BE2C (cell line): ENCODE results near the gene ZNF618.
"Not testable (repeated sequence)": the region's sequence is repeated elsewhere in the genome, so short reads cannot be mapped to it uniquely, and the experiment has no call there.

Experiments
- DNase-seq: peaks from one replicate; pipeline ENCODE4 v3.0.0-alpha.2; 2020
- H3K27me3 ChIP-seq: fragments of 250-450 bp; sonication (Bioruptor Pico); 2 replicates; pipeline ENCODE4 v1.5.1; 2020; ENCODE audit warnings: mild to moderate bottlenecking
- H3K36me3 ChIP-seq: fragments of 250-450 bp; sonication (Bioruptor Pico); 2 replicates; pipeline ENCODE4 v1.5.1; 2020; ENCODE audit warnings: mild to moderate bottlenecking
- H3K4me1 ChIP-seq: fragments of 250-450 bp; sonication (Bioruptor Pico); 2 replicates; pipeline ENCODE4 v1.5.1; 2020
- H3K4me3 ChIP-seq: 2 replicates; pipeline ENCODE4 v1.5.1; 2011; ENCODE audit warnings: low read depth, low read length
- H3K9me3 ChIP-seq: fragments of 250-450 bp; sonication (Bioruptor Pico); 2 replicates; pipeline ENCODE4 v1.5.1; 2020
- CTCF ChIP-seq: IDR thresholded peaks from 2 replicates; pipeline ENCODE4 v1.5.1; 2012; ENCODE audit warnings: mild to moderate bottlenecking, low read depth, low read length

ZNF618 gene

DNA sequence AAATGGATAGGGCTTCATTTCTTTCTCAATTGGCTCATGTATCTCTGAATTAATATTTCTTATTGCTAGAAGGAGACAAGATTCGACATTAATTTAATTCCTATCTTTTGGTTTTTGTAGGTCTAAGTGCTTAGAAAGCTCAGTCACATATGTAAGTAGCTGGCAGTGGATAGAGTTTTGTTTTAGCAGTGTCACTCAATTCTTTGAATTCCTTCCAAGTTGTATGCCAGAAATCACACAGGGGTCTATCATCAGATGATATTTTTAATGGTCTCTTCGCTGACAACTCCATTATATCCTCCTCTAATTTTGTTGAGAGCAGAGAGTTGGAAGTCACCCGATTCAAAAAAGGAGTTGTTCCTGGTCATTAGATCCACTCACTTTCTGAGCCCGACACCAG, 119.3 kb downstream of the ZNF618 start:
- TF ChIP-seq CTCF, result no peak

GRCh38 chr9:113995963-113996362, 119.9 kb downstream of the ZNF618 start:
- peak; percentile 1 for DNase-seq
- peaks cover 41% of the 10 kb centered on the region for H3K4me1 ChIP-seq
- no peak overlapping the region for H3K4me3 ChIP-seq
- H3K36me3 ChIP-seq, result peaks cover 19% of the 10 kb centered on the region
- no peaks in the 10 kb centered on the region for H3K9me3 ChIP-seq
- H3K27me3 ChIP-seq, result no peaks in the 10 kb centered on the region
- no peak for TF ChIP-seq CTCF

More for the DNA sequence above, 119.3 kb downstream of the ZNF618 start:
- peaks cover 24% of the 10 kb centered on the region for H3K36me3 ChIP-seq
- DNase-seq, result no peak
- H3K4me1 ChIP-seq, result peaks cover 41% of the 10 kb centered on the region
- no peak overlapping the region for H3K4me3 ChIP-seq
- no peaks in the 10 kb centered on the region for H3K27me3 ChIP-seq
- H3K9me3 ChIP-seq, result no peaks in the 10 kb centered on the region

- no peaks in the 10 kb centered on the region for H3K9me3 ChIP-seq
- TF ChIP-seq CTCF, result no peak
- H3K4me3 ChIP-seq, result no peak overlapping the region
- no peaks in the 10 kb centered on the region for H3K27me3 ChIP-seq
- DNase-seq, result no peak
- H3K36me3 ChIP-seq, result peaks cover 23% of the 10 kb centered on the region
- H3K4me1 ChIP-seq, result peaks cover 41% of the 10 kb centered on the region
These were observed 120.5 kb downstream of the ZNF618 start for GRCh38 chr9:113996531-113997001.

DNA sequence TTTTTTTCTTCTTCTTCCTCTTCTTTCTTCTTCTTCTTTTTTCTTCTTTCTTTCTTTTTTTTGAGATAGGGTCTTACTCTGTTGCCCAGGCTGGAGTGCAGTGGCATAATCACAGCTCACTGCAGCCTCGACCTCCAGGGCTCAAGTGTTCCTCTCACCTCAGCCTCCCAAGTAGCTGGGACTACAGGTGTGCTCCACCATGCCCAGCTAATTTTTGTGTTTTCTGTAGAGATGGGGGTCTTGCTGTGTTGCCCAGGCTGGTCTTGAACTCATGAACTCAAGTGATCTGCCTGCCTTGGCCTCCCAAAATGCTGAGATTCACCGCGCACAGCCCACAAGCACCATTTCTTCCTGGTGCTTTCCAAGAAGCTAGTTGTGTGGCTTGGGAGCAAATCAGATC, 121.0 kb downstream of the ZNF618 start:
- H3K36me3 ChIP-seq, result peaks cover 28% of the 10 kb centered on the region
- H3K27me3 ChIP-seq, DNase-seq, H3K9me3 ChIP-seq, H3K4me3 ChIP-seq: not testable (repeated sequence)
- peaks cover 41% of the 10 kb centered on the region for H3K4me1 ChIP-seq

DNA sequence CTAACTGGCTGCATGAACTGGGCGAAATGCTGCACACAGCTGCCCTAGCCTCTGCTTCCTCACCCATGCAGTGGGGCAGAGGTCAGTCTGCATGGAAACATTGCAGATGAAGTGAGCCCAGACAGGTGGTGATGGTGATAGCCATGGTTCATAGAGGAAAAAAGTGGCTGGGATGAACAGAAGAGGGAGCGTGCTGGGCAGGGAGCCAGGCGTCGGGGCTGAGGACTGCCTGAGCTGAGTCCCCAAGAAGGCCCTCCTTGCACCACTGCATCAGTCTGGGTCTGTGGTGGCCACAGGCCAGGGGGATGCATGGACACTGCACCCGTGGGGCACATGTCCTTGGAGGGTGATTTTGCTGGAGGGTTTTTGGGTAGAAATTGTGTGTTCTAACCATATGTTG, 121.5 kb downstream of the ZNF618 start:
- TF ChIP-seq CTCF, result no peak
- peaks cover 27% of the 10 kb centered on the region for H3K36me3 ChIP-seq
- H3K9me3 ChIP-seq, result no peaks in the 10 kb centered on the region
- no peaks in the 10 kb centered on the region for H3K27me3 ChIP-seq
- no peak overlapping the region for H3K4me3 ChIP-seq
- H3K4me1 ChIP-seq, result peaks cover 41% of the 10 kb centered on the region
- no peak for DNase-seq

DNA sequence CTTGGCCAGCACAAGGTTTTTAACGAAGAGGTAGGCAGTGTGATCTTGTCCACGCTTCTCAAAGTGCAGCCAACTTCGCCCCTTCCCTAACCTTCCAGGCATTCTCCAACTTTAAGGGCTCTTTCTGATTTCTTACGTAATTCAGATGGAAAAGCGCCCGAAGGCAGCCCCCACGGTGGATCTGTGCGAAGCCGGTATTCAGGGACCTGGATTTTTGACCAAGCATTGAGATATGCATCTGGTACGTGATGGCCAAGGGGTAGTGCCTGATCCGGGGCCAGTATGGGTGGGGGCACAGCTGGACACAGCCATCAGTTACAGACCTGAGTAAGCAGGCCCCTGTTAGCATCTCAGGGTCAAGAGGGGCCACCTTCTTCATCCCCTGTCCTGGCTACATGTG, 122.0 kb downstream of the ZNF618 start:
- DNase-seq, result no peak
- no peak for TF ChIP-seq CTCF
- no peak overlapping the region for H3K4me3 ChIP-seq
- no peaks in the 10 kb centered on the region for H3K27me3 ChIP-seq
- peaks cover 45% of the 10 kb centered on the region for H3K4me1 ChIP-seq
- H3K36me3 ChIP-seq, result peaks cover 24% of the 10 kb centered on the region
- H3K9me3 ChIP-seq, result no peaks in the 10 kb centered on the region
